Mammary epithelial cell (primary cell): Measurements from ENCODE around the gene CST5.

ENCODE experiments used
- EZH2 ChIP-seq: IDR thresholded peaks from 2 replicates; pipeline ENCODE4 v1.6.1; 2012; ENCODE audit warnings: low read length, inconsistent platforms, borderline replicate concordance
- TF ChIP-seq, protein P1 (sequence below), 2 donors: IDR thresholded peaks in 1 of 2; conservative IDR thresholded peaks in 1 of 2; 2 replicates each; pipeline ENCODE4 v1.5.1; 2011 to 2012; ENCODE audit warnings: inconsistent platforms in 2 of 2, low read length in 2 of 2, mild to moderate bottlenecking in 2 of 2, control low read depth in 1 of 2, low read depth in 1 of 2; ENCODE audit not compliant: insufficient read depth in 1 of 2; ENCODE audit errors: extremely low read depth in 1 of 2

DNA sequence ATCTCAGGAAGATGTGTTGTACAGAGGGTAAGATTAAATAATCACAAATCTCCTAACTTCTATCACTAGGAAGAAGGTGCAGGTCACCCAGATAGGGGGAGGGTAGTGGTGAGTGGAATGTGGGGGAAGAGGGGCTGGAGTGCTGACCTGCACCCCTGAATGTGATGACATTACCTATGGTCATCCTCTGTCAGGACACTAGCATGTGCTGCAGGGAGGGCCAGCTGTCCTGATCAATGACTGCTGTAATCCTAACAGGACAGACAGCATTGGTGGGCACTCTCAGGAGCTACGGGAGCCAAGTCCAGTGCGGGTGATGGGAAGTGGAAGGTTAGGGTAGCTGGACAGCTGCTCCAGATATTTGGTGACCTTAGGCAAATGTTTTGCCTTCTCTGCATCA, 45.2 kb upstream of the CST5 start:
- TF ChIP-seq, protein P1, sequence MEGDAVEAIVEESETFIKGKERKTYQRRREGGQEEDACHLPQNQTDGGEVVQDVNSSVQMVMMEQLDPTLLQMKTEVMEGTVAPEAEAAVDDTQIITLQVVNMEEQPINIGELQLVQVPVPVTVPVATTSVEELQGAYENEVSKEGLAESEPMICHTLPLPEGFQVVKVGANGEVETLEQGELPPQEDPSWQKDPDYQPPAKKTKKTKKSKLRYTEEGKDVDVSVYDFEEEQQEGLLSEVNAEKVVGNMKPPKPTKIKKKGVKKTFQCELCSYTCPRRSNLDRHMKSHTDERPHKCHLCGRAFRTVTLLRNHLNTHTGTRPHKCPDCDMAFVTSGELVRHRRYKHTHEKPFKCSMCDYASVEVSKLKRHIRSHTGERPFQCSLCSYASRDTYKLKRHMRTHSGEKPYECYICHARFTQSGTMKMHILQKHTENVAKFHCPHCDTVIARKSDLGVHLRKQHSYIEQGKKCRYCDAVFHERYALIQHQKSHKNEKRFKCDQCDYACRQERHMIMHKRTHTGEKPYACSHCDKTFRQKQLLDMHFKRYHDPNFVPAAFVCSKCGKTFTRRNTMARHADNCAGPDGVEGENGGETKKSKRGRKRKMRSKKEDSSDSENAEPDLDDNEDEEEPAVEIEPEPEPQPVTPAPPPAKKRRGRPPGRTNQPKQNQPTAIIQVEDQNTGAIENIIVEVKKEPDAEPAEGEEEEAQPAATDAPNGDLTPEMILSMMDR (conservative IDR thresholded peaks at IDR 0.05 in 1 of 2, IDR thresholded peaks at IDR 0.05 in 1 of 2; ENCODE audit: extremely low read depth in 1 of 2, insufficient read depth in 1 of 2, low read depth in 1 of 2, low read length in 2 of 2): no peak
- no peak for TF ChIP-seq EZH2
